Measurements from ENCODE around the gene CEP112.

DNA sequence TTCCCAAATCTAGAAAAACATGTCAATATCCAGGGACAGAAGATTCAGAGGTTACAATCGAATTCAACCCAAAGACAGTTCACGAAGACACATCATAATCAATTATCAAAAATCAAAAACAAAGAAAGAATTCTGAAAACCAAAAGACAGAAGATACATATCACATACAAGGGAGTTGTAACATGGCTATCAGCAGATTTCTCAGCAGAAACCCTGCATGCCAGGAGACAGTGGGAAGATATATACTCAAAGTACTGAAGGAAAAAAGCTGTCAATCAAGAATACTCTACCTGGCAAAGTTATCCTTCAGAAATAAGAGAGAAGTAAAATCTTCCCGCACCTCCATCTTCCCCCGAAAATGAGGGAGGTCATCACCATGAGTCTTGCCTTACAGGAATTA lies 258.6 kb downstream of the CEP112 start:
- TF ChIP-seq, protein P1, sequence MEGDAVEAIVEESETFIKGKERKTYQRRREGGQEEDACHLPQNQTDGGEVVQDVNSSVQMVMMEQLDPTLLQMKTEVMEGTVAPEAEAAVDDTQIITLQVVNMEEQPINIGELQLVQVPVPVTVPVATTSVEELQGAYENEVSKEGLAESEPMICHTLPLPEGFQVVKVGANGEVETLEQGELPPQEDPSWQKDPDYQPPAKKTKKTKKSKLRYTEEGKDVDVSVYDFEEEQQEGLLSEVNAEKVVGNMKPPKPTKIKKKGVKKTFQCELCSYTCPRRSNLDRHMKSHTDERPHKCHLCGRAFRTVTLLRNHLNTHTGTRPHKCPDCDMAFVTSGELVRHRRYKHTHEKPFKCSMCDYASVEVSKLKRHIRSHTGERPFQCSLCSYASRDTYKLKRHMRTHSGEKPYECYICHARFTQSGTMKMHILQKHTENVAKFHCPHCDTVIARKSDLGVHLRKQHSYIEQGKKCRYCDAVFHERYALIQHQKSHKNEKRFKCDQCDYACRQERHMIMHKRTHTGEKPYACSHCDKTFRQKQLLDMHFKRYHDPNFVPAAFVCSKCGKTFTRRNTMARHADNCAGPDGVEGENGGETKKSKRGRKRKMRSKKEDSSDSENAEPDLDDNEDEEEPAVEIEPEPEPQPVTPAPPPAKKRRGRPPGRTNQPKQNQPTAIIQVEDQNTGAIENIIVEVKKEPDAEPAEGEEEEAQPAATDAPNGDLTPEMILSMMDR (conservative IDR thresholded peaks at IDR 0.05; ENCODE audit: low read depth in 2 of 2) = no peak
- TF ChIP-seq EZH2 (IDR thresholded peaks at IDR 0.05; ENCODE audit: low read depth, unreplicated experiment) (no peak), EZH2phosphoT487 (IDR thresholded peaks at IDR 0.05; ENCODE audit: unreplicated experiment) (no peak), POLR2AphosphoS5 (IDR thresholded peaks at IDR 0.05; ENCODE audit: low read depth) (no peak), CREB1 (CRISPR knock-in tag; IDR thresholded peaks at IDR 0.05; ENCODE audit: low read depth) (no peak), ZNF331 (CRISPR knock-in tag; IDR thresholded peaks at IDR 0.05; ENCODE audit: low read depth) (no peak), JUNB (IDR thresholded peaks at IDR 0.05; ENCODE audit: unreplicated experiment) (no peak)
- TF ChIP-seq, protein P2, sequence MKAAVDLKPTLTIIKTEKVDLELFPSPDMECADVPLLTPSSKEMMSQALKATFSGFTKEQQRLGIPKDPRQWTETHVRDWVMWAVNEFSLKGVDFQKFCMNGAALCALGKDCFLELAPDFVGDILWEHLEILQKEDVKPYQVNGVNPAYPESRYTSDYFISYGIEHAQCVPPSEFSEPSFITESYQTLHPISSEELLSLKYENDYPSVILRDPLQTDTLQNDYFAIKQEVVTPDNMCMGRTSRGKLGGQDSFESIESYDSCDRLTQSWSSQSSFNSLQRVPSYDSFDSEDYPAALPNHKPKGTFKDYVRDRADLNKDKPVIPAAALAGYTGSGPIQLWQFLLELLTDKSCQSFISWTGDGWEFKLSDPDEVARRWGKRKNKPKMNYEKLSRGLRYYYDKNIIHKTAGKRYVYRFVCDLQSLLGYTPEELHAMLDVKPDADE (IDR thresholded peaks at IDR 0.05) = no peak
- TF ChIP-seq, protein P3, sequence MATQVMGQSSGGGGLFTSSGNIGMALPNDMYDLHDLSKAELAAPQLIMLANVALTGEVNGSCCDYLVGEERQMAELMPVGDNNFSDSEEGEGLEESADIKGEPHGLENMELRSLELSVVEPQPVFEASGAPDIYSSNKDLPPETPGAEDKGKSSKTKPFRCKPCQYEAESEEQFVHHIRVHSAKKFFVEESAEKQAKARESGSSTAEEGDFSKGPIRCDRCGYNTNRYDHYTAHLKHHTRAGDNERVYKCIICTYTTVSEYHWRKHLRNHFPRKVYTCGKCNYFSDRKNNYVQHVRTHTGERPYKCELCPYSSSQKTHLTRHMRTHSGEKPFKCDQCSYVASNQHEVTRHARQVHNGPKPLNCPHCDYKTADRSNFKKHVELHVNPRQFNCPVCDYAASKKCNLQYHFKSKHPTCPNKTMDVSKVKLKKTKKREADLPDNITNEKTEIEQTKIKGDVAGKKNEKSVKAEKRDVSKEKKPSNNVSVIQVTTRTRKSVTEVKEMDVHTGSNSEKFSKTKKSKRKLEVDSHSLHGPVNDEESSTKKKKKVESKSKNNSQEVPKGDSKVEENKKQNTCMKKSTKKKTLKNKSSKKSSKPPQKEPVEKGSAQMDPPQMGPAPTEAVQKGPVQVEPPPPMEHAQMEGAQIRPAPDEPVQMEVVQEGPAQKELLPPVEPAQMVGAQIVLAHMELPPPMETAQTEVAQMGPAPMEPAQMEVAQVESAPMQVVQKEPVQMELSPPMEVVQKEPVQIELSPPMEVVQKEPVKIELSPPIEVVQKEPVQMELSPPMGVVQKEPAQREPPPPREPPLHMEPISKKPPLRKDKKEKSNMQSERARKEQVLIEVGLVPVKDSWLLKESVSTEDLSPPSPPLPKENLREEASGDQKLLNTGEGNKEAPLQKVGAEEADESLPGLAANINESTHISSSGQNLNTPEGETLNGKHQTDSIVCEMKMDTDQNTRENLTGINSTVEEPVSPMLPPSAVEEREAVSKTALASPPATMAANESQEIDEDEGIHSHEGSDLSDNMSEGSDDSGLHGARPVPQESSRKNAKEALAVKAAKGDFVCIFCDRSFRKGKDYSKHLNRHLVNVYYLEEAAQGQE (IDR thresholded peaks at IDR 0.05; ENCODE audit: unreplicated experiment) = no peak
- TF ChIP-seq, protein P4, sequence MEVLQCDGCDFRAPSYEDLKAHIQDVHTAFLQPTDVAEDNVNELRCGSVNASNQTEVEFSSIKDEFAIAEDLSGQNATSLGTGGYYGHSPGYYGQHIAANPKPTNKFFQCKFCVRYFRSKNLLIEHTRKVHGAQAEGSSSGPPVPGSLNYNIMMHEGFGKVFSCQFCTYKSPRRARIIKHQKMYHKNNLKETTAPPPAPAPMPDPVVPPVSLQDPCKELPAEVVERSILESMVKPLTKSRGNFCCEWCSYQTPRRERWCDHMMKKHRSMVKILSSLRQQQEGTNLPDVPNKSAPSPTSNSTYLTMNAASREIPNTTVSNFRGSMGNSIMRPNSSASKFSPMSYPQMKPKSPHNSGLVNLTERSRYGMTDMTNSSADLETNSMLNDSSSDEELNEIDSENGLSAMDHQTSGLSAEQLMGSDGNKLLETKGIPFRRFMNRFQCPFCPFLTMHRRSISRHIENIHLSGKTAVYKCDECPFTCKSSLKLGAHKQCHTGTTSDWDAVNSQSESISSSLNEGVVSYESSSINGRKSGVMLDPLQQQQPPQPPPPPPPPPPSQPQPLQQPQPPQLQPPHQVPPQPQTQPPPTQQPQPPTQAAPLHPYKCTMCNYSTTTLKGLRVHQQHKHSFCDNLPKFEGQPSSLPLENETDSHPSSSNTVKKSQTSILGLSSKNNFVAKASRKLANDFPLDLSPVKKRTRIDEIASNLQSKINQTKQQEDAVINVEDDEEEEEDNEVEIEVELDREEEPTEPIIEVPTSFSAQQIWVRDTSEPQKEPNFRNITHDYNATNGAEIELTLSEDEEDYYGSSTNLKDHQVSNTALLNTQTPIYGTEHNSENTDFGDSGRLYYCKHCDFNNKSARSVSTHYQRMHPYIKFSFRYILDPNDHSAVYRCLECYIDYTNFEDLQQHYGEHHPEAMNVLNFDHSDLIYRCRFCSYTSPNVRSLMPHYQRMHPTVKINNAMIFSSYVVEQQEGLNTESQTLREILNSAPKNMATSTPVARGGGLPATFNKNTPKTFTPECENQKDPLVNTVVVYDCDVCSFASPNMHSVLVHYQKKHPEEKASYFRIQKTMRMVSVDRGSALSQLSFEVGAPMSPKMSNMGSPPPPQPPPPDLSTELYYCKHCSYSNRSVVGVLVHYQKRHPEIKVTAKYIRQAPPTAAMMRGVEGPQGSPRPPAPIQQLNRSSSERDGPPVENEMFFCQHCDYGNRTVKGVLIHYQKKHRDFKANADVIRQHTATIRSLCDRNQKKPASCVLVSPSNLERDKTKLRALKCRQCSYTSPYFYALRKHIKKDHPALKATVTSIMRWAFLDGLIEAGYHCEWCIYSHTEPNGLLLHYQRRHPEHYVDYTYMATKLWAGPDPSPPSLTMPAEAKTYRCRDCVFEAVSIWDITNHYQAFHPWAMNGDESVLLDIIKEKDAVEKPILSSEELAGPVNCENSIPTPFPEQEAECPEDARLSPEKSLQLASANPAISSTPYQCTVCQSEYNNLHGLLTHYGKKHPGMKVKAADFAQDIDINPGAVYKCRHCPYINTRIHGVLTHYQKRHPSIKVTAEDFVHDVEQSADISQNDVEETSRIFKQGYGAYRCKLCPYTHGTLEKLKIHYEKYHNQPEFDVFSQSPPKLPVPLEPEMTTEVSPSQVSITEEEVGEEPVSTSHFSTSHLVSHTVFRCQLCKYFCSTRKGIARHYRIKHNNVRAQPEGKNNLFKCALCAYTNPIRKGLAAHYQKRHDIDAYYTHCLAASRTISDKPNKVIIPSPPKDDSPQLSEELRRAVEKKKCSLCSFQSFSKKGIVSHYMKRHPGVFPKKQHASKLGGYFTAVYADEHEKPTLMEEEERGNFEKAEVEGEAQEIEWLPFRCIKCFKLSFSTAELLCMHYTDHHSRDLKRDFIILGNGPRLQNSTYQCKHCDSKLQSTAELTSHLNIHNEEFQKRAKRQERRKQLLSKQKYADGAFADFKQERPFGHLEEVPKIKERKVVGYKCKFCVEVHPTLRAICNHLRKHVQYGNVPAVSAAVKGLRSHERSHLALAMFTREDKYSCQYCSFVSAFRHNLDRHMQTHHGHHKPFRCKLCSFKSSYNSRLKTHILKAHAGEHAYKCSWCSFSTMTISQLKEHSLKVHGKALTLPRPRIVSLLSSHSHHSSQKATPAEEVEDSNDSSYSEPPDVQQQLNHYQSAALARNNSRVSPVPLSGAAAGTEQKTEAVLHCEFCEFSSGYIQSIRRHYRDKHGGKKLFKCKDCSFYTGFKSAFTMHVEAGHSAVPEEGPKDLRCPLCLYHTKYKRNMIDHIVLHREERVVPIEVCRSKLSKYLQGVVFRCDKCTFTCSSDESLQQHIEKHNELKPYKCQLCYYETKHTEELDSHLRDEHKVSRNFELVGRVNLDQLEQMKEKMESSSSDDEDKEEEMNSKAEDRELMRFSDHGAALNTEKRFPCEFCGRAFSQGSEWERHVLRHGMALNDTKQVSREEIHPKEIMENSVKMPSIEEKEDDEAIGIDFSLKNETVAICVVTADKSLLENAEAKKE (CRISPR knock-in tag; IDR thresholded peaks at IDR 0.05) = no peak
